NCI-H2107 treated with DMSO at 0.1 percent for 48 hours (cell line): Measurements from ENCODE around the gene IGFL1.
"Not testable (repeated sequence)": the region's sequence is repeated elsewhere in the genome, so short reads cannot be mapped to it uniquely, and the experiment has no call there.

Experiments
- DNase-seq: peaks from one replicate; lab custom pipeline; 2025; ENCODE audit not compliant: unreplicated experiment; lab: John Stamatoyannopoulos, UW

The IGFL1 gene

DNA sequence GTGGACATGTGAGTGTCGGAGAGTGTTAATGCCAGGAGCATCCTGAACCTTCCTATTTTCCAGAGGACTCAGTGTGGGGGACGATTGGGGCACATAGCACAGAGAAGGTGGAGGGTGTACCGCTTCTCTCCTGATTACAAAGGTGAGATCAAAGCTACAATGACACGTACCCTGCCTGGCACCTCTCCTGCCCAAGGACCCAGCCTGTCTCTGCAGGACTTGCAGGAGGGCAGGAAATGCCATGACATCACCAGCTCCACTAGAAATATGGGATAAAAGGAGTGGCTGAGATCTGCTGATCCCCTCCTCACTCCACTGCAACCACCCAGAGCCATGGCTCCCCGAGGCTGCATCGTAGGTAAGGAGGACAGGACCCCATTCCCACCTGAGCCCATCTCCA is at the start of gene IGFL1:
IGFL1 (plus strand) TSS at position 301 of the 400 bp plus-strand sequence; CDS start at position 334, 33 bp downstream.
- DNase-seq: no peak

DNA sequence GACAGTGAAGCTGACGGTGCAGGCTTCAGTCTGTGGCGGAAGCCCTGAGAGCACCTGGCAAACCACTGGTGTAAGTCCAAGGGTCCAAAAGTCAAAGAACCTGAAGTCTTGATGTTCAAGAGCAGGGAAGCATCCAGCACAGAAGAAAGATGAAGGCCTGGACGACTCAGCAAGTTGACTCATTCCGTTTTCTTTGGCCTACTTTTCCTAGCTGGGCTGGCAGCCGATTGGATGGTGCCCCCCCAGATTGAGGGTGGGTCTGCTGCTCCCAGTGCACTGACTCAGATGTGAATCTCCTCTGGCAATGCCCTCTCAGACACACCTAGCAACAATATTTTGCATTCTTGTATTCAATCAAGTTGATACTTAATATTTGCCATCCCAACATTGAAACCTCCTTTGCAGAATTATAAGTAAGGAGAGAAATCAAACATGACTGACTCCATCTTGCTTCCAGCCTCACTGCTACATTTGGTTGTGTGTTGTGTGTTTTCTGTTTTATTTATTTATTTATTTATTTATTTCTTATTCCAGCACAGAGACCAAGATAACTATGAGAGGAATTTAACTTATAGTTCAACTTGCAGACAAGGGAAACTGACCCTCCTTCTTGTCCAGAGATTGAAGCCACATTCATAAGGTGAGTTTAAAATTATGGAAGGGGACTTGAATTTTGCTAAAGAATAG is 48.7 kb upstream of the IGFL1 start:
- no peak for DNase-seq

DNA sequence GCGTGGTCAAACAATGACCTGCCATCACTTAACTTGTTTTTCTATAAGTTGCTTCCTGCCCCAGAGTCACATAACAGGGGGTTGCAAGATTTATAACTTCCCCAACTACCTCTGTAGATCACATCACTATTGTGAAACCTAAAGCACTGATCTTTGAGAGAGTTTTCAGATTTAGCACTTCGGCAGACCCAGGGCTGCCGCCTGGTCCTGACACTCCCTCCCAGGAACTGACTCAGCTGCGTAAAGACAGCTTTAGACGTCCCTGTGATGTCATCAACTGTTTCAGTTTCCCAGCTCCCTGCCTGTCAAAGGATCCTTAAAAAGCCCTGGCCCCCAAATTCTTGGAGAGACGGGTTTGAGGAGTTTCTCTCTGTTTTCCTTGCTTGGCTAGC is 48.2 kb upstream of the IGFL1 start:
- no peak for DNase-seq

DNA sequence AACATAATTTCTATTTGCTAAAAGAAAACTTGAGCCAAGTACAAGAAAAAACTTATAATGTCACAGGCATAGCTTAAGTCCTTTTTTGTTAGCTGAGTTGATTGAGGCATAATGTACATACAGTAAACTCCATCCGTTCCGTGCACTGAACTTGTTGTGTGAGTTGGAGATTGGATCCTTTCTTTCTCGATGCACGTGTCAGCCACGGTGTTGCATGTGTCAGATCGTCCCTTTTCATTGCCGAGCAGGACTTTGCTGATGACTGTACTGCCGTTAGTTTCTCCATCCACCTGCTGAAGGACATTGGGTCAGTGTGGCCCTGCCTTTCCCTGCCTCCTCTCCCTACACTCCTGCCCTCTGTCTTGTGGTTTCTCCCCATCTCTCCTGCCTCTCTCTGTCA is 47.1 kb upstream of the IGFL1 start:
- DNase-seq: no peak

DNA sequence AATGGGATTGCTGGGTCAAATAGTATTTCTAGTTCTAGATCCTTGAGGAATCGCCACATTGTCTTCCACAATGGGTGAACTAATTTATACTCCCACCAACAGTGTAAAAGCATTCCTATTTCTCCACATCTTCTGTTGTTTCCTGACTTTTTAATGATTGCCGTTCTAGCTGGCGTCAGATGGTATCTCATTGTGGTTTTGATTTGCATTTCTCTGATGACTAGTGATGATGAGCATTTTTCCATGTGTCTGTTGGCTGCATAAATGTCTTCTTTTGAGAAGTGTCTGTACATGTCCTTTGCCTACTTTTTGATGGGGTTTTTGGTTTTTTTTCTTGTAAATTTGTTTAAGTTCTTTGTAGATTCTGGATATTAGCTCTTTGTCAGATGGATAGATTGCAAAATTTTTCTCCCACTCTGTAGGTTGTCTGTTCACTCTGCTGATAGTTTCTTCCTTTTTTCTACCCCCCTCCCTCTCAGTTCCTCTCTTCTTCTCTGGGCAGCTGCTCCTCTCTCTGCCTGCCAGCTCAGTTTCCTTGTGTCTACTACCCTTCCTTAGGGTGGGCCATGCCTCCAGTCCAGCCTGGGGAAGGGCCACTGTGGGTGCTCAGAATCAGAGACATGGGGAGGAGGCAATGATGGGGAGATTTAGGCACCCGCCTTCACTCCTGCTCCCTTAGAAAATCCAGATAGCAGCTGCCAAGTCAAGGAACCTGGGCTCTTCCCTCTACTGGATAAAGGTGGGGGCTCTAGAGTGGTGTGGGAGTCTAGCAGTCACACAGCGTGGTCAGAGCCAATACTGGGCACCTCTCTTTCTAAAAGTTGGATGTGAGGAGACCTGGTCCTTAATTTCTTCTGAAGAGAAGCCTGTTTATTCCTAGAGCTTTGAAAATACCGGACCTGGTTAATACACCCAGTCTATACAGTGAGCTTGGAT is 44.5 kb upstream of the IGFL1 start:
- not testable (repeated sequence) for DNase-seq

DNA sequence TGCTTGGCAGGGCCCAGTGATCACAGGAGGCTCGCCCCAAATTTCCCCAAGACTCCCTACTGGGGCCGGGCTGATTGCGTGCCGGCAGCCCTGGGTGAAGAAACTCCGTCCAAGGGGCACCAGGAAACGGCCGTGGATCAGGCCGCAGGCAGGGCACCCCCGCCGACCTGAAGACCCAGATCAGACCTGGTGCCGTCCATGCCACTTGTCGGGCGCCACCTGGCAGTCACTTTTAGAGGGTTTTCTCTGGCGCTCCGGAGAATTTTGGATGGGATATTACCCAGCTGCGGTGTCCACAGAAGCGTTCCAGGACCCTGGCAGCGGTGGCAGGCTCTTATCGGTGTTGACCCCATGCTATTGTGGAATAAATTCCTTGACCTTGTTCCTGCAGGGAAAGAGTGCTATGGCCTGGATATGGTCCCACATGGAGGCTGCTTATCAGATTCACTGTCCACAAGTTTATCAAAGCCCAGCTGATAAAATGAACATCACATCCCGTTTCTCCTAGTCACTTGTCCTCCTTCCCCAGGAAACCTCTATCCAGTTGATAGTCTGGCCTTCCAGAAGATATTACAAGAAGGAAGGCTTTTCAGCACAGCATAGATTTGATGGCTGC is 43.3 kb upstream of the IGFL1 start:
- DNase-seq: no peak

DNA sequence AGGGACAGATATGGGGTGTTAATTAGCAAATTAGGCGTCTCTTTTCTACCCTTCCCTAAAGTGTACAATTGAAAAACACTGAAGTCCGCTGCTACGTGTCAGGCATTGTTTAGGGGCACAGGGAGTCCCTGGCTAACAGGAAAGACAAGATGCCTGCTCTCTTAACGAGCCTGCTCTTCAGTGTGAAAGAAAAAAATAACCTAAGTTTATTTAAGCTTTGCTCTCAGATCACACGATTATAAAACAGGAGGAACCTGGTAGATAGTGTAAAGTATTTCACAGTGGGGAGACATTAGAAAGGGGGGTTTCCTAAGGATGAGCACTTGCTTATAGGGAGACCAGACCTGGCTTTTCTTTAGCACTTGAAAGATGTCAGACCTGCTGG is 42.8 kb upstream of the IGFL1 start:
- no peak for DNase-seq

DNA sequence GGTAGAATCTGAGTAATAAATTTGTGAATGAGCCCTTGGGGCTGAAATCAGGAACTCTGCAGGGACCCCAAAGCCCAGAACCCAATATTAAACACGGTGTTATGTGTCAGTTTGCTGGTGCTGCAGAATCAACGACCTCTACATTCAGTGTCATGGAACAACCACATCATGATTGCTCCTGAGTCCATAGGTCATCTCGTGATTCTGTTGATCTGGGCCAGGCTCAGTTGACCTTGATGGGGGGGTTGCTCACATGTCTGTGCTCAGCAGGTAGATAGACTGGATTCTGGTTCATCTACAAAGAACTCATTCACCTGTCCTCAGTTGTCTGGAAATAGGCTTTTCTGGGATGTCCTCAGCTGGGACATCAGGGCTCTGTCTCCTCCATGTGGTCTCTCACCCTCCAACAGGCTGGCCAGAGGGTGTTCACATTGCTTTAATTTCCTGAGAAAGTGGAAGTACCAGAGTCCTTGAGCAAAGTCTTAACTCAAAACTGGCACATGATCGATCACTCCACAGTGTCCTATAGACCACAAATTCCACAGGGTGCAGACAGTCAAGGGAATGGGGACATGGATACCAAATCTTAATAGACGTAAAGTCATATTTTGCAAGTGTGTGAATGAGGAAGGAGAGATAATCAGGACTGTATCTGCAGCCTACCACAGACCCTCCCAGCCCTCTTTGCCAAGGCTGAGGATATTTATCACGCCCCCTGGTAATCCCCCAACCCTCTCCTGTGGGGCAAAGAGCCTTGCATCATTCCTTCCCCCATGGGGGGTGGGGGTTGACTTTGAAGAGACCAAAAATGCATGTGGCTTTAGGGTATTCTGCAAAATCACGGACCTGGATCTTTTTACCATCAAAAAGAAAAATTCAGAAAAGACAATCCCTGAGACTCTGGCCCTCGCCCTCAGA is 39.3 kb upstream of the IGFL1 start:
- DNase-seq: no peak

DNA sequence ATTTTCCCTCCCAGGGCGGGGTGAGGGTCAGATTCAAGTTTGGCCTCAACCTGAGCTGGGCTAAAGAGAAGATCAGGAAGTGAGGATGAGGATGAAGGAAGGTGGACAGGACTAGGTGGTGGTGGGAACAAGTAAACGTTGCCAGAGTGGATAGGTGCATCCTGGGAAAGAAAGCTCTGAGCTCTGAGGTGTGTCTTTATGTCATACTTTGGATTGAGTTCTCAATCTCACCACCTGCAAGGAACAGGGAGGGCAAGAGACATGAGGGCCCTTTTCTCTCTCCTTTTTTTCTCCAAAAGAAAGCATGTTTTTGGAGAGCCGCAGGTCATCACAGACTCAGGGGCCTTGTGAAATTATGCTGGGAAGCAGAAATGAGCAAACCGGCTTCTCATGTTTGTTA is 38.2 kb upstream of the IGFL1 start:
- no peak for DNase-seq

DNA sequence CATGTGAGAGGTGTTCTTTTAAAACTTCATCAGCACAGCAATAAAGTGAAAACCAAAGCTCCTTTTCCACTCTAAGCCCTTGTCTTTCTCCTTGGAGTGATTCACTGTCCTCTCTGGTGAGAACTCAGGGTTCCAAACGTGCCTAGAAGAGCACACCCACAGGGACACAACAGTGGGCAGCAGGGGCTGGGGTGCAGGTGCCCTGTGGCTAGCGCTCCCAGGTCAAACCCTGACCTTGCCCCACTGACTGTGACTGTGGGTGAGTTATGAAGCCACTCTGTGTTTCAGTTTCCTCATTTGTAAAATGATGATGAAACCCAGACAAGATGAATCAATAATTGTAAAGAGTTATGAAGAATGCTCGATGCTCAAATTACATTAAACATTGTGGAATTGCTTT is 37.6 kb upstream of the IGFL1 start:
- DNase-seq: no peak

DNA sequence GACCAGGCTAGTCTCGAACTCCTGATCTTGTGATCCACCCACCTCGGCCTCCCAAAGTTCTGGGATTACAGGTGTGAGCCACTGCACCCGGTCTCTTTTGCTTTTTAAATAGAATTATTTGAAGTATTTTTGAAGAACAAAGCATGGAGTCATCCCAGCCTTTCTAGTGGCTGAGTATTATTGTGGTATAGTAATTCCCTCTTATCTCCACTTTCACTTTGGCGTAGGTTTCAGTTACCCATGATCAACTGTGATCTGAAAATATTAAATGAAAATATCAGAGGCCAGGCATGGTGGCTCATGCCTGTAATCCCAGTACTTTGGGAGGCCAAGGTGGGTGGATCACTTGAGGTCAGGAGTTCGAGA is 36.9 kb upstream of the IGFL1 start:
- DNase-seq: not testable (repeated sequence)

DNA sequence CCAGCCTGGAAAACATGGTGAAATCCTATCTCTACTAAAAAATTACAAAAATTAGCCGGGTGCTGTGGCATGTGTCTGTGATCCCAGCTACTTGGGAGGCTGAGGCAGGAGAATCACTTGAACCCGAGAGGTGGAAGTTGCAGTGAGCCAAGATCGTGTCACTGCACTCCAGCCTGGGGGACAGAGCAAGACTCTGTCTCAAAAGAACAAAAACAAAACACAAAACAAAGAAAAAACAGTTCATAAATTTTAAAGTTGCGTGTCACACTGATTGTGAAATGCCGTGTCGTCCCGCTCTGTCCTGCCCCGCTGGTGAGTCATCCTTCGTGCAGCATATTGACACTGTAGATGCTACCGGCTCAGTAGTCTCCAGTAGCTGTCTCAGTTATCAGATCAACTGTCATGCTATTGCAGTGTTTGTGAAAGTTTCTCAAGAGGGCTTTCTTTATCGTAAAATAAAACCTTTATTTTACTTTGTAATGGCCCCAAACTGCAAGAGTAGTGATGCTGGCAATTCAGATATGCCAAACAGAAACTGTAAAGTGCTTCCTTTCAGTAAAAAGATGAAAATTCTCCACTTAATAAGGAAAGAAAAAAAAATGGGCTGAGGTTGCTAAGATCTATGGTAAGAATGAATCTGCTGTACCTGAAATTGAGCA is 36.4 kb upstream of the IGFL1 start:
- no peak for DNase-seq

DNA sequence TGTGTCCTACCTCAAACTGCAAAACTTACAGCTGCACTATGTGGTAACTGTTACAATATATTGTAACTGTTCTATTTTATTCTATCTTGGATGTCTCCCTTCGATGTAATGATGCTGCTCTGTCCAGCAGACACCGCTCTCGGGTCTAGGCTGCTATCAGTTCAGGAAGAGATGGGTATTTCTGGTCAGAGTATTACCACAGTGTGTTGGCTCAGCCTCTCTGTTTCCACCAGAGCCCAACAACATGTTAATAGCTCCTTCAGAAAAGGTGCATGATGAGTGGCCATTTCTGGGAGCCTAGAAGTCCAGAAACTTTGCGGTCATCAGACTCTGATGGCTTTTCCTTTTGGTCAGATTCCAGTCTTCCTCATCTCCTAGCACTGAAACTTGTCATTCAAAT is 35.9 kb upstream of the IGFL1 start:
- DNase-seq: no peak

DNA sequence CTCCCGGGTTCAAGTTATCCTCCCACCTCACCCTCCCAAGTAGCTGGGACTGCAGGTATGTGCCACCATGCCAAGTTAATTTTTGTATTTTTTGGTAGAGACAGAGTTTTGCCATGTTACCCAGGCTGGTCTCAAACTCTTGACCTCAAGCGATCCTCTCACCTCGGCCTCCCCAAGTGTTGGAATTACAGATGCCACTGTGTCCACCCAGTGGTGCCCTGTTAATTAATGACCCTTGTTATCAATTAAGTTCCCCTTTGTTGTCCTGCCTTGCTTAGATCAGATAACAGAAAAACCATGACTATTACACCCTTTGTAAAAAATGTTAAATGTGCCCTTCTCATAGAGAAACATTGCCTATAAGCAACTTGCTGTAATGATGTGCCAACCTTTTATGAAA is 34.4 kb upstream of the IGFL1 start:
- no peak for DNase-seq

DNA sequence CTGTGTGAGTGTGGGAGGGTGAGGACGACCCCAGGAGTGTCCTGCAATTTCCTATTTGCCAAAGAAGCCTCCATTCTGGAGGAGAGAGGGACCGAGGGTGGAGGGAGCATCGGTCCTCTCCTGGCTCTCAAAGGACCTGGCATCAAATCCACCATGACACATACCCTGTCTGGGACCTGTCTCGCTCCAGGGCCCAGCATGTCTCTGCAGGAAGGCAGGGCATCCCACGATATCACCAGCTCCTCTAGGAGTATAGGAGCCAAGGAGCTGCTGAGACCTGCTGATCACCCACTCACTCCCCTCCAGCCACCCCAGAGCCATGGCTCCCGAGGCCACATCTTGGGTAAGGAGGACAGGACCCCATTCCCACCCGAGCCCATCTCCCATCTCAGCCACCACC is 33.6 kb upstream of the IGFL1 start:
- DNase-seq: not testable (repeated sequence)

DNA sequence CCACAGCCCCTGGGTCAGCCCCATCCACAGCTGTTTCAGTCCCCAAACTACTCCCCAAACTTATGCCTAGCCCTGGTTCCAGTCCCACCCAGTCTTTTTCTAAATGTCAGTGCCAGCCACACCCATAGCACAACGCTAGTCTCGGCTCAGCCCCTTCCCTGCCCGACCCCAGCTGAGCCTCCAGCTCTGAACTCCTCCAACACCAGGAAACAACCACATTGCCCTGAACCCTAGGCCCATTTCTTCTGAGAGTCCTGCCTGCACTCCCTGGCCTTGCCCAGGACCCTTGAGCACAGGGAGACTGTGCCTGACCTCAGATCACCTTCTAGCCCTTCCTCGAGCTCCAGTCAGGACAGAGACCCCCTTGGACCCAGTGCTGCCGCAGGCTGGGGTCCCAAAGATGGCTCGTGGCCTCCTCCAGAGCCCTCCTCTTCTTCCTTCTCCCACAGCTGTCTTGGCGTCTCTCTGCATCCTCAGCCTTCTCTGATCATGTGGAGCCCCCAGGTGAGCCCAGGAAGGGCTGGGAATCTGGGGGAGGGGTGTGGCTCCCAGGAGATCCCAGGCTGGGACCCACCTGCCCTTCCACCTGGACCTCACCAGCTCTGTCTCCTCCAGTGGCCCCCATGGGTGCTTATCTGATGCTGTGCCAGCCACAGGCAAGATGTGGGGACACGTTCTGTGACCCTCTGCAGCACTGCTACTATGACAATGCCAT is 33.0 kb upstream of the IGFL1 start:
- DNase-seq: no peak

DNA sequence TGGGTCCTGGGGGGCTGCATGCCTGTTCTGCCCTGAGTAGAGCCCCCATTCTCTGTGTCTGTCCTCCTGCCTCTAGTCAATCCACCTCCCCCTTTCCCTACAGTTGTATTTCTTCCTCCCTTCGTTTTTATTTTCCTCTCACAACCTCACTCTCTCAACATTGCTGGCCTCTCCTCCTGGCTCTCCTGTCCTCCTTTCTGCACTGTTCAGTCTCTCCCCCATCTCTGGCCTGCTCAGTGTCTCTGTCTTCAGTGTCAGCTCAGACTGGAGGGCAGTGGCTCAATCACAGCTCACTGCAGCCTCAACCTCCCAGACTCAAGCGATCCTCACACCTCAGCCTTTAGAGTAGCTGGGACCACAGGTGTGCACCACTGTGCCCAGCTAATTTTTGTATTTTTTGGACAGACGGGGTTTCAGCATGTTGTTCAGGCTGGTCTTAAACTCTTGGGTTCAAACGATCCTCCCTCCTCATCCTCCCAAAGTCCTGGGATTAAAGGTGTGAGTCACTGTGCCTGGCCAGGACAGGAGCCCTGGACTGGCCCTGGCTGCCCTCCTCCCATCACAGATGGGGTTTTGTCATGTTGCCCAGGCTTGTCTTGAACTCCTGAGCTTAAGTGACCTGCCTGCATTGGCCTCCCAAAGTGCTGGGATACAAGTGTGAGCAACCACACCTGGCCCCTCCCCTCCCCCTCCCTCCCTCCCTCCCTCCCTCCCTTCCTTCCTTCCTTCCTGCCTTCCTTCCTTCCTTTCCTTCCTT is 32.0 kb upstream of the IGFL1 start:
- DNase-seq: no peak

DNA sequence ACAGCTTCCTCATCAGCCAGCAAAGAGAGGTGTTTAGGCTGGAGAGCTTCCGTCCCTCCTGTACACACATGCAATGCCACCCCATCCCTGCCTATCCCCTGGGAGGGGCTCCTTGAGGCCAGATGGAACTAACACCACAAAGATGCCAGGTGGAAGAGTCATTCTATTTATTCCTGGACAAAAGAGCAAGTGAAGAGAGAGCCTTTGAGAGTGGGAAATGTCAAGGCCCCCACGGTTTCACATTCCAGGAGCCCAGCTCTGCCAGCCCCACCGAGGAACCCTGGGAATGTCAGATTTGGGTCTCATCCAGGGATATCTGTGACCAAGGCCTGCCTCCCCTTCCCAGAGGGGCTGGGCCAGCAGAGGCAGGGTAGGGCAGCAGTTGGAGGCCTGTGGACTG is 30.8 kb upstream of the IGFL1 start:
- no peak for DNase-seq
